GM19025 (cell line): ENCODE measurements around the gene ZCRB1.

Source experiments
- ATAC-seq: cut with Tn5 transposase; IDR thresholded peaks from one replicate; pipeline ENCODE4 v1.9.1; 2021; ENCODE audit warnings: mild to moderate bottlenecking, low read depth, moderate library complexity; ENCODE audit not compliant: unreplicated experiment

Gene ZCRB1

DNA sequence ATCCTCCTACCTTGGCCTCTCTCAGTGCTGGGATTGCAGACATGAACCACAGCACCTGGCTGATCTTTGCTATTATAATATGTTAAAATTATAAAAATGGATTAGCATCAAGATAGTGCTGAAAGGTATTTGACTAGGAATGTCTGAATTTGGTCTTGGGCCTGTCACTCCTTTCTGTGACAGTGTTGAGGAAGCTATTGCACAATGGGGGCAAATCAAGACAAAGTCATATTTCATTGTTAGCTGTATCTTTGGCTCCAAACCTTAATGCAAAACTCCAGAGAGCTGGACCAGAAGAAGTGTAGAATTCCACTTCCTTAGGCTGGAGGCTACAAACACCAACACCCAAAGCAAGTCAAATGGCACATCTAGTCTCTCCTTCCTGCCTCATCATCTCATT, 42.2 kb downstream of the ZCRB1 start:
- ATAC-seq, result no peak

GRCh38 chr12:42282294-42282693, 43.6 kb downstream of the ZCRB1 start:
- no peak for ATAC-seq

DNA sequence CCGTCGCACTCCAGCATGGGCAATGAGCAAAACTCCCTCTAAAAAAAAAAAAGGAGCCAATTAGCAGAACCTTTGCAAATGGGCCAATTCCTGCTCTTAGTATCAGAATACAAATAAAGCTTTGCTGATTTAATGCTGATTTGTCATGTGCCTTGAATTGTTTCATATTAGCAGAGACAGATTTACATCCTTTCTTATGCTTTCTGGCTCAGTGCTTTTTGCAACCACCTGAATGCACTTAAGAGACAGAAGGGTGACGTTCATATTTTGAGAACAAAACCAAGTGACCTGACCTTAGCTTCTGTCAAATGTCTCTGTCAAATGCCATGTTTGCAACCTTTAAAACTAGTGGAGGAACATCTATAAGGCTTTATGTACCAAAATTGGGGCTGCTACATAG, 44.0 kb downstream of the ZCRB1 start:
- no peak for ATAC-seq

- no peak for ATAC-seq
These were observed 44.6 kb downstream of the ZCRB1 start for GRCh38 chr12:42281278-42281677.

GRCh38 chr12:42278128-42278510, 47.8 kb downstream of the ZCRB1 start:
- no peak for ATAC-seq

- no peak for ATAC-seq
These were observed 48.3 kb downstream of the ZCRB1 start for GRCh38 chr12:42277396-42278127.

DNA sequence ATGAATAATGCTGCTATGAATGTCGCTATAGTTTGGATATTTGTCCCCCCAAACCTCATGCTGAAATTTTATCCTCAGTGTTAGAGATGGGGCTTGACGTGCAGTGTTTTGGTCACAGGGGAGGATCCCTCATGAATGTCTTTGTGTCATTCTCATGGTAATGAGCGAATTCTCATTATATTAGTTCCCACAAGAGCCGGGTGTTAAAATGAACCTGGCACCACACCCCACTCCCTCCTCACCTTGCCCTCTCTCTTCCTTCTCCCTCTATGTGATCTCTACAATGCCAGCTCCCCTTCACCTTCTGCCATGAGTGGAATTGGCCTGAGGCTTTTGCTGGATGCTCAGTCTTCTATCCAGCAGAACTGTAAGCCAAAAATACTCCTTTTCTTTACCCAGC, 50.4 kb downstream of the ZCRB1 start:
- ATAC-seq, result no peak

- ATAC-seq, result no peak
These were observed 52.2 kb downstream of the ZCRB1 start for GRCh38 chr12:42273706-42274105.

GRCh38 chr12:42270596-42270995, 55.3 kb downstream of the ZCRB1 start:
- no peak for ATAC-seq

- no peak for ATAC-seq
These were observed 58.3 kb downstream of the ZCRB1 start for GRCh38 chr12:42267413-42268190.

DNA sequence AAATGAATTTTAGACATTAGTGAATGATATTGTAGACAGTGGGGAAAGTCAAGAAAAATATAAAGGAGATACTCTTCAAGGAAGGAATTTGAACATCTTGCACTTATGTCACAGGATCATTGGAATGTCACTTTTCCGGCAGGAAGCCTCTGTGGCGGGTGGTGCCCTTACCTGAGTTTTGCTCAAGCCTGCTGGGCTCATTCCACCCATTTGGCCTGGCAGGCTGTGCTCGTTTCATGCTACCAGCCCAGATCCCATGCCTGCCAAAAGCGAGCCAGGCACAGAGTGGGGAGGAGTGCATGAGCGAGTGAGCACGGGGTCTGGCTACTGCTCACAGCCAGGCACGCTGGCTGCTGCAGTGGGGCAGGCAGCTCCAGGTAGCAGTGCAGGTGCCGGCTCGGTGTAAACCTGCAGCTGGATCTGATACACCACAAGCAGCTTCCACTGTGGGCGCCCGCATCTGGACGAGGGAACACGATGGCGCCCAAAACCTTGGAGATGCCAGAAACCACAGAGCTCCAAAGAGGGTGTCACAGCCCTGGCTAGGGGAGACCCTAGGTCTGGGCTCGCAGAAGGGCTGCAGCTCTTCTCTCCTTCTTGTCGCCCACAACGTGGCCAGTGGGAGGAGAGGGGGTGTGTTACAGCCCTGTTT, 59.2 kb downstream of the ZCRB1 start:
- ATAC-seq, result no peak

DNA sequence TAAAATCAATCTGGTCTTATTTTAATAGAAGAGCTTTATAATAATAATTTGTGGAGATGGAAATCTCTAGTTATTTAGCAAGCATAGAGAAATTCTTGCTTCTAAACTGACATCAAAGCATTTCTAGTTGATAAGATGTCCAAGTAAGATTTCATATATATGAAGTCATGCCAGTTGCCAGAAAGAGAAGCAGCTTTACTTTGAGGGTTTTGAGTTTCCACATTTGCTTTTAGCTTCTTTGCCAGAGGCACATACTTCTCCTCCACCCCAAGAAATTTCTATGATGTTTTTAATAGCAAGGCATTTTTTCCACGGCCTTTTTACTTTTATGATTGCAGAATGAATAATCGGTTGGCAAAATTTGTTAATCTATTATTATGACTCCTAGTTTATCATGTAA, 63.6 kb downstream of the ZCRB1 start:
- no peak for ATAC-seq
